Keratinocyte (primary cell): ENCODE data around the gene SLC23A1. TPM values are rescaled to one million over a fixed set of nuclear protein-coding genes. Genes with fewer than 3 reads are reported as not detected.

Experiments
- DNase-seq: peaks from one replicate; pipeline ENCODE4 v3.0.0-alpha.2; 2011; ENCODE audit warnings: low read depth, missing footprints, low spot score
- FAIRE-seq: peaks from 2 replicates; lab custom pipeline; 2011; peaks lifted over from hg19 to GRCh38; lab: Jason Lieb, UNC
- H2AFZ ChIP-seq: 2 replicates; pipeline ENCODE4 v1.6.0; 2012; ENCODE audit warnings: low read length, control low read depth, inconsistent platforms; ENCODE audit not compliant: control insufficient read depth
- H3K27ac ChIP-seq: 2 replicates; pipeline ENCODE4 v1.5.1; 2011; ENCODE audit warnings: low read length; ENCODE audit not compliant: control insufficient read depth, insufficient read depth
- H3K27me3 ChIP-seq: 3 replicates; pipeline ENCODE4 v1.6.0; 2011; ENCODE audit warnings: low read length; ENCODE audit not compliant: control insufficient read depth, insufficient read depth; ENCODE audit errors: extremely low read depth
- H3K36me3 ChIP-seq, 2 experiments: 2 replicates in 1 of 2; 3 replicates in 1 of 2; pipeline ENCODE4 v1.5.1; 2011; ENCODE audit warnings: low read length in 2 of 2, mild to moderate bottlenecking in 1 of 2; ENCODE audit not compliant: control insufficient read depth in 2 of 2, insufficient read depth in 2 of 2; ENCODE audit errors: extremely low read depth in 1 of 2
- H3K4me1 ChIP-seq: 3 replicates; pipeline ENCODE4 v1.5.1; 2011; ENCODE audit warnings: low read length; ENCODE audit not compliant: control insufficient read depth, insufficient read depth; ENCODE audit errors: extremely low read depth
- H3K4me2 ChIP-seq: 3 replicates; pipeline ENCODE4 v1.6.0; 2011; ENCODE audit warnings: low read depth, low read length; ENCODE audit not compliant: control insufficient read depth, insufficient read depth; ENCODE audit errors: extremely low read depth
- H3K4me3 ChIP-seq, 3 experiments: fragments of 200-600 bp in 1 of 3; sonication (generic) in 1 of 3; 2 replicates in 2 of 3; 3 replicates in 1 of 3; pipeline ENCODE4 v1.5.1; 2011 to 2016; ENCODE audit warnings: low read length in 3 of 3, mild to moderate bottlenecking in 3 of 3, control low read depth in 2 of 3, inconsistent platforms in 1 of 3, low read depth in 1 of 3, mixed read lengths in 1 of 3, mixed run types in 1 of 3, moderate library complexity in 1 of 3; ENCODE audit not compliant: control insufficient read depth in 2 of 3, insufficient read depth in 2 of 3; ENCODE audit errors: extremely low read depth in 1 of 3
- H3K79me2 ChIP-seq: 2 replicates; pipeline ENCODE4 v1.6.0; 2012; ENCODE audit warnings: low read length; ENCODE audit not compliant: control insufficient read depth, insufficient read depth
- H3K9ac ChIP-seq: 3 replicates; pipeline ENCODE4 v1.6.0; 2011; ENCODE audit warnings: low read length; ENCODE audit not compliant: control insufficient read depth, insufficient read depth; ENCODE audit errors: extremely low read depth
- H3K9me1 ChIP-seq: 3 replicates; pipeline ENCODE4 v1.6.0; 2011; ENCODE audit warnings: low read length; ENCODE audit not compliant: control insufficient read depth, insufficient read depth; ENCODE audit errors: extremely low read depth
- H3K9me3 ChIP-seq: 2 replicates; pipeline ENCODE4 v1.5.1; 2012; ENCODE audit warnings: low read depth, low read length; ENCODE audit not compliant: control insufficient read depth
- H4K20me1 ChIP-seq: 3 replicates; pipeline ENCODE4 v1.6.0; 2011; ENCODE audit warnings: low read length; ENCODE audit not compliant: control insufficient read depth, insufficient read depth; ENCODE audit errors: extremely low read depth
- CTCF ChIP-seq, 3 experiments: IDR thresholded peaks in 1 of 3; conservative IDR thresholded peaks in 1 of 3; optimal IDR thresholded peaks in 1 of 3; 2 replicates in 2 of 3; 3 replicates in 1 of 3; pipeline versions ENCODE3 to v1.5.1; 2011; ENCODE audit warnings: low read length in 3 of 3, mild to moderate bottlenecking in 3 of 3, moderate library complexity in 2 of 3, control low read depth in 1 of 3, inconsistent platforms in 1 of 3; ENCODE audit not compliant: insufficient read depth in 2 of 3; ENCODE audit errors: extremely low read depth in 1 of 3
- EZH2 ChIP-seq: IDR thresholded peaks from one replicate; pipeline ENCODE4 v1.6.1; 2012; ENCODE audit warnings: inconsistent platforms, mild to moderate bottlenecking, low read length, moderate library complexity
- dilution Hi-C: fragments of 300-500 bp; cut with MboI; formaldehyde crosslinking; loops from one replicate; pipeline ENCODE4 v1.7.0; 2020; ENCODE audit warnings: low sequenced_read_pairs; ENCODE audit not compliant: extremely low pct_ligation_motif_present
- polyA plus RNA-seq, 5 experiments: library from polyadenylated mRNA; depleted of rRNA in 3 of 5; stranded (reverse) in 3 of 5; stranded (forward) in 1 of 5; unstranded in 1 of 5; fragments of >200 nt; gene quantifications; 1 replicate in 1 of 5; 2 replicates in 3 of 5; 3 replicates in 1 of 5; pipeline versions ENCODE4 v1.2.1 to v1.2.3, GENCODE V29; 2011 to 2012; ENCODE audit warnings: missing spikeins in 2 of 5, low read depth in 1 of 5, low replicate concordance in 1 of 5

SLC23A1 gene
- polyA plus RNA-seq, 1 donor (not counting 4 experiments of a cell fraction or from before 2014, with no cell fraction given), result not detected

GRCh38 chr5:139384591-139385051 lies 1.5 kb upstream of the SLC23A1 start:
- TF ChIP-seq CTCF (optimal IDR thresholded peaks at IDR 0.05 in 1 of 3, IDR thresholded peaks at IDR 0.05 in 1 of 3, conservative IDR thresholded peaks at IDR 0.05 in 1 of 3; ENCODE audit: extremely low read depth in 1 of 3, insufficient read depth in 2 of 3, low read length in 3 of 3), result no peak
- TF ChIP-seq EZH2, result no peak
- Histone ChIP-seq H3K4me1 (peaks cover 24% of the 10 kb centered on the region), H3K36me3 (no peaks in the 10 kb centered on the region), H3K9me1 (no peaks in the 10 kb centered on the region), H3K27ac (no peak overlapping the region), H2AFZ (peak overlapping the region; percentile 15), H4K20me1 (no peaks in the 10 kb centered on the region), H3K79me2 (no peaks in the 10 kb centered on the region), H3K4me3 (peak overlapping the region in 2 of 3 experiments; percentile 39), H3K9me3 (no peaks in the 10 kb centered on the region), H3K27me3 (no peaks in the 10 kb centered on the region), H3K9ac (no peak overlapping the region), H3K4me2 (peak overlapping the region; percentile 76)
- no peak for FAIRE-seq
- dilution Hi-C loops, result no loop called here
- DNase-seq, result no peak

- Histone ChIP-seq H3K27ac (no peak overlapping the region), H3K27me3 (no peaks in the 10 kb centered on the region), H3K9me3 (no peaks in the 10 kb centered on the region), H3K4me2 (peak overlapping the region; percentile 16), H2AFZ (peak overlapping the region; percentile 15), H3K9ac (no peak overlapping the region), H3K79me2 (no peaks in the 10 kb centered on the region), H3K9me1 (no peaks in the 10 kb centered on the region), H3K4me3 (no peak overlapping the region), H3K4me1 (peaks cover 25% of the 10 kb centered on the region), H4K20me1 (no peaks in the 10 kb centered on the region), H3K36me3 (no peaks in the 10 kb centered on the region)
- FAIRE-seq, result no peak
- dilution Hi-C loops, result no loop called here
- TF ChIP-seq EZH2 (no peak), CTCF (optimal IDR thresholded peaks at IDR 0.05 in 1 of 3, IDR thresholded peaks at IDR 0.05 in 1 of 3, conservative IDR thresholded peaks at IDR 0.05 in 1 of 3; ENCODE audit: extremely low read depth in 1 of 3, insufficient read depth in 2 of 3, low read length in 3 of 3) (no peak)
- DNase-seq, result no peak
Observed at GRCh38 chr5:139383993-139384590, 995 bp upstream of the SLC23A1 start.
